Stimulated activated CD4-positive, alpha-beta T cell treated with anti-CD3 and anti-CD28 coated beads, Interleukin-4, amount 100 ng/mL, for 1 hour (primary cell): ENCODE measurements around the gene PCNX2.
A peak's percentile ranks its signal among the peaks of the same experiment; 100 is the strongest.

ENCODE experiments used
- DNase-seq: peaks from one replicate; pipeline ENCODE4 v3.0.0-alpha.2; 2020

PCNX2 gene

DNA sequence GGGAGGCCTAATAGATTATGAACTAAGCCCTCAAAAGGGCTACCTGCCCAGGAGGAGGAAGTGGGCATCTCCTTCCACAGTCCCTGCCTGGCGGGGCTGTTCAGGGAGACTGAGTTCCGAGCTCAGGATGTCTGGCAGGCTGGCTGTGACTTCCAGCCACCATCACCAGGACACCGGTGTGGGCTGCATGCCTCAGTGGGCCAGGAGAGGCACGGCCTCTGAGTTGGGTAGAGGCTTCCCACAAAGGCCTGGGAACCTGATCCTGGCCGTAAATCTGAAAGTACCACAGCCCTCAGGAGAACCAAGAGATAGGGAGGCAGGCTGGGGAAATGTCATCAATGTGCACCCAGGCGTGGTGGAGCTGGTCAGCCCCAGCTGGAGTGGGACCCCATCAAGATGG, 316.0 kb downstream of the PCNX2 start:
- DNase-seq, result no peak

DNA sequence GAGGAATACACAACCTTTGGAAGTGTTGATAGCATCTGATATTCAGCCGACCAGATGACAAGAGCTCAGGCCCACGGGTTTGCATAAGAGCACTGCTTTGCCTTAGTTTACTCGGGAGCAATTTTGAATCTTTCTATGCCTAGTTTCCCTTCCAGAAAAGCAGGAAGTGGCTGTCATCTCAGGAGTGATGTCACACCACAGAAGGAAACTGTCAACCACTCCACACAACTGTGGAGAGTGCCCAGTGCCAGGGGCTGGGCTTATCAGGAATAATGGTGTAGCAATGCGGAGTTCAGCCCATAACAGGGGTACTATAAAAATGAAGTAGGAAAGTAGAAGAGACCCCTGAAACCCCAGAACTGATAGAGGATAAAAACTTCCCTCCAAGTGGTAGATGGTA, 316.7 kb downstream of the PCNX2 start:
- DNase-seq, result no peak

DNA sequence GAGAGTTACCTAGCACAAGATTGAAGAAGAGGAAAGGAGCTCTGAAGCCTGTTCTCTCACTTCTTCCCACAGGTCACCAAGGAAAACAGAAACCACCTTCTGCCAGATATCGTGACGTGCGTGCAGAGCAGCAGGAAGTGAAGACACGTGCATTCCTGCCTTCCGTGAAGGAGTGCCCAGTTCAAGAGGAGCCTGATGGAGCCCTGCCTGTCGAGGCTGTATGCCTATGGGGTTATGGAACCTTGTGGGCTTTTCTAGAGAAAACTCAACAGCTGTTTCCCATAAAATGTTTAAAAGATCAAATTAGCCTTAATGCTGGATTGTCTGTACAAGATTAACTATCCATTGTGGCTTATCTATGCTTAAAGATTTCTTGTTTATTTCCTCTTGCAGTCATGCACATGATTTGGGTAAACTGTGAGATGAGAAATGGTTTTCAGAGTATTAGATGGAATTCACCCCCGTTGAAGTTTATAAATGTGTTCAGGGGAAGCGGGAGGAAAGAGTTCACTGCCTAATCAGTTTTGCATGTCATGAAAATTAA, 317.4 kb downstream of the PCNX2 start:
- no peak for DNase-seq

- DNase-seq, result no peak
Observed at GRCh38 chr1:232974971-232975370, 320.6 kb downstream of the PCNX2 start.

DNA sequence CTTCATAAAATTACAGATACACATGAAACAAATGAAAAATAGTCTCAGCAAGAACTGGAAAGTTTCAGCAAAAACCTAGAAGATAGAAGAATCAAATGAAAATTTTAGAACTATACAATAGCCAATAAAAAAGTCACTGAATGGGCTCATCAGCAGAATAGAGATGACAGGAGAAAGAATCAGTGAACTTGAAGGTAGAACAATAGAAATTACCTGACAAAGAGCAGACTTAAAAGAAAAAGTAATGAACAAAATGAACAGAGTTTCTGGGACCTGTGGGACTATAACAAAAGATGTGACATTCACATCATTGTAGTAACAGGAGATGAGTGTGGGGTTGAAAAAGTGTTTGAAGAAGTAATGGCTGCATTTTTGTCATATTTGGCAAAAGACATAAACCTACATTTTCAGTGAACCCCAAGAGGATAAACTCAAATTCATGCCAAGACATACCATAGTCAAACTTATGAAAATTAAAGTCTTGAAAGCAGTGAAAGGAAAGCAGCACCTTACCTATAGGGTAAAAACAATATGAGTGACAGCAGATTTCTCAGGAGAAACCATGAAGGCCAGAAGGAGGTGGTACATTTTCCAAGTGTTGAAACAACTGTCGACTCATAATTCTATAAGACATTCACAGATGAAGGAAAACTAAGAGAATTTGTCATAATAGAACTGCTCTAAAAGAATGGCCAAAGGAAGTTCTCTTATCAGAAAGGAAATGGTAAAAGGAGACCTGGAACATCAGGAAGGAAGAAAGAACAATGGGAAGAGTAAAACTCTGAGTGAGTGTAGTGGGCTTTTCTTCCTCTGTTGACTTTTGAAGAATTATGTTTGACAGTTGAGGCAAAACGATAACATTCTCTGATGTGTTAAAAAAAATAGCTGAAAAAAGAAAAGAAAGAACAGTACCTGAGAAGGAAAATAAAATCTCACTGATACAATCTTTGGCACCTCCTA, 321.6 kb downstream of the PCNX2 start:
- no peak for DNase-seq

GRCh38 chr1:232970508-232970907, 325.0 kb downstream of the PCNX2 start:
- no peak for DNase-seq

DNA sequence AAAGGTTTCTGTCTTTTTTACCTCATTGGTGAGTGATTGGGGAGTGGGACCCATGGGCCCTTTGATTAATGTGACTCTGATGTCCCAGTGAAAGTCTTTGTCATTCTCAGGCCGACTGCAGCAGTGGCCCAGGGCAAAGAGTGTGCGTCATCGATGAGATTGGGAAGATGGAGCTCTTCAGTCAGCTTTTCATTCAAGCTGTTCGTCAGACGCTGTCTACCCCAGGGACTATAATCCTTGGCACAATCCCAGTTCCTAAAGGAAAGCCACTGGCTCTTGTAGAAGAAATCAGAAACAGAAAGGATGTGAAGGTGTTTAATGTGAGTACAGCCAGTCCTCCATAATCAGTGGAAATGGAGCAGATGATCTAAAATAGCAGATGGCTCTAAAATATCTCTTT, 325.7 kb downstream of the PCNX2 start:
- no peak for DNase-seq

DNA sequence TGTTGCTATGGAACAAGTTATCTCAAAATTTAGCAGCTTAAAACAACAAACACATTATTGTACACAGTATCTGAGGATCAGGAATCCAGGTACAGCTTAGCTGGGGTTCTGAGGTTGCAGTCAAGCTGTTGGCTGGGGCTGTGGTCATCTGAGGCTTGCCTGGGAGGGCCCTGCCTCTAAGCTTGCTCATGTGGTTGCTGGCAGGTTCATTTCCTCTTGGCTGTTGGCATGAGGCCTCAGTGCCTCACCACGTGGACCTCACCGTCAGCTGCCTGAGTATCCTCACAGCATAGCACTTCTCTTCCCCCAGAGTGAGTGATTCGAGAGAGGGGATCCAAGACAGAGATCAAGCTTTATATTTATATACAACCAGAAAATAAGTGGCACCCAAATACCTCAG, 326.6 kb downstream of the PCNX2 start:
- DNase-seq, result no peak

GRCh38 chr1:232968391-232968790, 327.1 kb downstream of the PCNX2 start:
- DNase-seq, result no peak

DNA sequence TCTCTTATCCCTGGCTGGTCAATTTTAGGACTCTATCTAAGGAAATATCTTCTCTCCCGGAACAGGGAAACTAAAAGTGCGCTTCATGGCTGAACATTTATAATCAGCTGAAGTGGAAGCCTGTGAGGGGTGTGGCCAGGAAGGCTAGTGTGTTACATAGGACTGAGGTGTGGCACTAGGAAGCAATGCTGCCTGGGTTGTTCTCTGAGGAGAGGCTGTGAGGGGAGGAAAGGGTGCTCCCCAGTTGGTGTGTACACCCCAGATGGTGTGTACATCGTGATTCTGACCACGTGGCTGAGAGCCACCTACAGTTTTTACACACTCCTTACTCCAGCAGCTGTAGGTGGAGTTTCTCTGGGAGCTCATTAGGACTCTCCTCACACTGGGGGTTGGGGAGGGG, 328.9 kb downstream of the PCNX2 start:
- DNase-seq, result no peak

DNA sequence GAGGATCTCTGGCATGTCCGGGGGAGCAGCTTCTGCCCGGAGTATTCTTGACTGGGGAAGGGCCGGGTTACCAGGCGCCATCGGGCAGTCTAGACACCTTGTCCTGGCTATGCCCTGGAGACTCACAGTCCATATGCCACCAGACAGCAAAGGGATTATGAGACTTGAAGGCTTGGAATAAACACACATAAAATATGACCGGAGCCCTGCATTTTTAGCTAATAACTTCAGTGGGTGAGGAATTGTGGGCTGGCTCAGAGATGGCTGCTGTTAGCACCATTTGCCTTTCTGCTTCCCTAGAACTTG, 329.7 kb downstream of the PCNX2 start:
- DNase-seq, result no peak

DNA sequence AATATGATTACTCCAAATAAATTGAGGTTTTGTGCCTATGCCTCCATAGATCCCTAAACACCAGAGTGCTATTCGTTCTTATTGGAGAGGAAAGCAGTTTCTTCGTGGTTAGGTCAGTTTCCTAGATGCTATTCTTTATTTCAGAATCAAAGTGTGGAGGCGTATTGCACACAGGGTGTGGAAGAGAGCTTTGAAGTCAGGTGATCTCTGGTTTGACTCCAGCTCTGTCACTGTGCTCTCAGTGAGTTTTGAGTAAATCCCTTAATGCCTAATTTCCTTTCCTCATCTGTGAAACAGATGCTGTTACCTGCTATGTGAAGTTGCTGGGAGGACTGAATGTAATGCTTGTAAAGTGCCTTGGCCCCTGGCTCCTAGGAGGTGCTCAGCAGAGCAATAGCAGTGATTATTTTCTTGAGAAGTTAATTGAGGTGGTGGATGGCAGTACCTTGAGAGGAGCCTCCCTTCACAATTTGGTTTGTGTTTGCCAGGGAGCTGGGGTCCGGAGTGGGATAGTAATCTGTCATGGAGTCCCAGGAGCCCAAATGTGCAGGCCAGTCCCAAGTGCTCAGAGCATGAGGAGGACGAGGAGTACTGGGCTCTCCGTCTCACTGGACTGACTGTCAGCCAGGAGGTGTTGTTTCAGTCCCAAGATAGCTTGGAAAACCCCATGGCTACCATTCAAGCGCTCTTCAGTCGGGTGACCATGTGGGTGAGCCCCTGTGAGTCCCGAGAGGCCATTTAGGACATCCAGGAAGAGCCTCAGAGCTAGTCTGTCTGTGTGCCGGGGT, 330.2 kb downstream of the PCNX2 start:
- no peak for DNase-seq

DNA sequence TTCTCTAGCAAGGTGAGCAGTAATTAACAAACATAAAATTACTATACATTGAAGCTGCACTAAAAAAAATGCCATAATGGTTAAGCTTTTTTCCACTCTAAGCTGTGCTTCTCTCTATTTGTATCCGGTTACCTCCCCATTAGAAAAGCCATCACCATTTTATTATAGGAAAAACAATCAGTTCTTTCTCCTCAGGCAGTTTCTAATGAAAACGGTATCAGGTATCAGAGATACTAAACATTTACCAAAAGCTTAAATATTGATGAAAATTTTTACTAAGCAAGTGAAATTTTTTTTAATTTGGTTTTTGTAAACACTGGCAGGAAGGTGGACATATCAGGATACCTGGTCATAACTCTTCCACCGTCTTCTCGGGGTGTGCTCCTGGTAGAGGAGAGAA, 330.9 kb downstream of the PCNX2 start:
- DNase-seq, result no peak

- DNase-seq, result no peak
Observed at GRCh38 chr1:232962761-232963745, 332.5 kb downstream of the PCNX2 start.

DNA sequence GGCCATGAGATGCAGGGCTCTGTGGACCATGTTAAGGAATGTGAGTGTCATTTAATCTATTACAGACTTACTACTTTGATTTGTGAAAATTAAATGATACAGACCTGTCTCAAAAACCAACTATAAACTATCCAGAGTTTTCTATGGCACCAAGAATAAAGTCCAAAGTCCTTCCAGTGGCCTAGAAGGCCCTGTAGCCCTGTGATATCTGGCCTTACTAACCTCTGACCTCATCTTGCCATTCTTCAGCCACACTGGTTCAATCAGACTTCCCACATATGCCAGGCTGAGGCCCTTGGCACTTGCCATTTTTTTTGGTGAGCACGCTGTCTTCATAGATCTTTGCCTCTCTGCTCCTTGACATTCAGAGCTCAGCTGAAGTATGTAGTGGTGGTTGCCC, 337.5 kb downstream of the PCNX2 start:
- DNase-seq, result no peak

GRCh38 chr1:232956081-232956480, 339.4 kb downstream of the PCNX2 start:
- no peak for DNase-seq

GRCh38 chr1:232954594-232955365, 340.7 kb downstream of the PCNX2 start:
- no peak for DNase-seq

- peak; percentile 23 for DNase-seq
Observed at GRCh38 chr1:232952514-232953499, 342.7 kb downstream of the PCNX2 start.

DNA sequence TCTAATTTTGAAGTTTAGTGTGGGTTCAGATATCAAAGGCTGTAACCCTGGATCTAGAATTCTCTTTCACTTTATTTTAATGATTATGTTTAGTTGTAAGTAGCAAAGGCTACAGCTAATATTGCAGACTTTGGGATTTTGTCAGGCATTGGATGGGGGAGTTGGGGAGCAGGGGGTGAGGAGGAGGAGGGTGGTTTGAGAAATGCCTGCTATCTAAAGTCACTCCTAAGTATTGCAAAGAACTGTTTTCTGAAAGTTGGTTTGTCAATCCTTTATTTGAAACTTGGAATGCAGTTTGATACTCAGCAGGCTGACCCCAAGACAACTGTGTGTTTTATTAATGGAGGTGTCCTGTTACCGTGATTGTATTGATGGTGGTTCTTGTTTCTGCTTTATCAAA, 343.9 kb downstream of the PCNX2 start:
- DNase-seq, result no peak

DNA sequence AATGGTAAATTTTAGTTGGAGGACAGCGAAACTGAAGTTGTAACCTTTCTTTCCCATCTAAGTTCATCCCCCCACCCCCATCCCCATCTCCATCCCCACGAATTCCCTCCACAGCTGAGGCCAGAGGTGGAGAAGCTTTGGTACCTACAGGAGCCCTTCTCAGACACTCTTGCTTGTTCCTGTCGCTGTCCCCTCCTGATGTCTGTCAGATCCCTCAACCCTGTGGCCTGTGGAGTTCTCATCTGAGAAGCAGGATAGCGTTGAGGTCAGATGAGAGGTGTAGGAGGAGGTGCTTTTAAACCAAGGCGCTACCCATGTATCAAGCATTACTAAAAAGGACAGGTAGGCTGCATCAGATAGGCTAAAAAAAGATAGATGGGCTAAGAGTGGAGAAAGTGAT, 344.3 kb downstream of the PCNX2 start:
- no peak for DNase-seq
